GM18508 (cell line): ENCODE measurements around the gene DUSP2.
"Not testable (repeated sequence)": the region's sequence is repeated elsewhere in the genome, so short reads cannot be mapped to it uniquely, and the experiment has no call there.

Experiments used
- ATAC-seq: cut with Tn5 transposase; IDR thresholded peaks from one replicate; pipeline ENCODE4 v1.9.1; 2021; ENCODE audit warnings: moderate number of reproducible peaks; ENCODE audit not compliant: insufficient read depth, unreplicated experiment

The DUSP2 gene

DNA sequence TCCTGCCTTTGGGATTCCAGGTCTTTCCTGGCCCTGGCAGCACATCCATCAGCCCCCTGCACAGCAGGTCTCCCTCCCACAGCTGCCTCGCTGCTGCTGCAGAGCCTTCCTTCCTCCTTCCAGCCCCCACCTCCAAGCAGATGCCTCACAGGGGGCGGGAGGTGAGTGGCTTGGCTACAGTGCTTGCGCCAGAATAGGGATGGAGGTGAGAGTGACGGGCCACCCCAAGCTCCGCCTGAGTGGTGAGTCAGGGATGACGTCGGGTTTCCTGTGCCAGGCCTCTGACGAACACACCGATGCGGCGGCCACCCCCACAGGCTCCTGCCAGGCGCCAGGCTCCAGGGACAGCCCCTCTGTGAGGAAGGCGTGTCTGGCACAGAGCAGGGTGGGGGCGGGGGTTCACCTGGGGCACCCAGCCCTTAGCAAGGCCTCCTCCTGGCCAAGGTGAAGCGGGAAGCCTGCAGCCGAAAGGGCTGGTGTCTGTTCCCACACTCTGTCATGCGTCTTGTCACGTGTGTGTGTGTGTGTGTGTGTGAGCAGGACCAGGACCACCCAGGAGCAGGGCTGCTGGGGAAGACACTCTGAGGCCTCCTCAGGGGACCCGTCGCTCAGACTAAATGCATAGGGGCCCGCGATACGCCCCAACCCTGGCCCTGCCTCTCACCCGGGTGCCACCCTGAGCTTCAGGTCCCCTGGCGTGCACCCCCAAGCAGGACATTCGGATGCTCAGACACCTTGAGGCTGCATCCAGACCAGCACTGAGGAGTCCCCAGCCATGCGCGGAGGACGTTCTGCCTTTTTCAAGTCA is 3.4 kb upstream of the DUSP2 start:
- no peak for ATAC-seq

GRCh38 chr2:96147593-96148201 is 2.5 kb upstream of the DUSP2 start:
- ATAC-seq = no peak

- no peak for ATAC-seq
Measured at GRCh38 chr2:96146881-96147592, 1.8 kb upstream of the DUSP2 start.

GRCh38 chr2:96146153-96146880 is 1.1 kb upstream of the DUSP2 start:
- no peak for ATAC-seq

- ATAC-seq = no peak
Measured at GRCh38 chr2:96145848-96146152, 560 bp upstream of the DUSP2 start.

DNA sequence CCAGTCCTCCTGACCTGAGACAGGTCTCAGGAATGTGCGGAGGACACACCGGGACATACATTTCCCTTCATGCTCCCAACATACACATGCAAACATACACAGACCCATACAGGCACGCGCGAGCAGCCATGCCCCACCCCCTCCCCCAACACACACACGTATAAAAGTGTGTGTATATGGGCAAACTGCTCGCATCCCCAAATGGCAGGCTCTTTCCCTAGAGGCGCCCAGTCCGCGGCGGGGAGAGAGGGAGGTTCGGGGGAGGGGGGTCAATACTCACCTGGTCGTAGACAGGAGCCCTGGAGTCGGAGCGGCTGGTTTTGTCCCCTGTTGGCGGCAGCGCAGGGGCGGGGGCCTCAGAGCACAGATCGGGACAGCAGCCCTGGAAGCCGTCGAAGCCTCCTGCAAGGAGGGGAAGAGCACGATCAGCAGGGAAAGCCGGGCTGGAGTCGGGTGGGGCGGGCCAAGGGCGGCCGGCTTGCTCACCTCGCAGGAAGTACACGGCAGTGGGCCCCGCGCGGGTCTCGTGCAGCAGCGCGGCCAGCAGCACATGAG is 682 bp downstream of the DUSP2 start:
- no peak for ATAC-seq

DNA sequence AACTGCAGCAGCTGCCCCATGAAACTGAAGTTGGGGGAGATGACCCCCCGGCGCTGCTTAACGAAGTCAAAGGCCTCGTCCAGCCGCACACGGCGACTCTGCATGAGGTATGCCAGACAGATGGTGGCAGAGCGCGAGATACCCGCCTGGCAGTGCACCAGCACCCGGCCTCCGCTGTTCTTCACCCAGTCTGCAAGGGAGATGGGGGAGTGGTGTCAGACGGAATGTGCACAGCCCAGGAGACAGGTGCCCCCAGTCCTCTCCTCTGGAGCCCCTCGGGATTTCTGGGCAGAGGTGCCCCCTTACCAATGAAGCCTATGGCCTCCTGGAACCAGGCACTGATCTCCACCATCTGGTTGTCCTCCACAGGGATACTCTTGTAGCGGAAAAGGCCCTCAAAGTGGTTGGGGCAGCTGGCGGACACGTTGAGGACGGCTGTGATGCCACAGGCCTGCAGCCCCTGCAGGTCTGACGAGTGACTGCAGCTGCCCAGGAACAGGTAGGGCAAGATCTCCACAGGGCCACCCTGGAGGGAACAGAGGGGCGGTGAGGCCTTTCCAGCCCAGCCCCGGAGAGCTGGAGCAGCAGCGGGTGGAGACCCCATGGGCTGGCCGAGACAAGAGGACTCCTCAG is 1.3 kb downstream of the DUSP2 start:
- no peak for ATAC-seq

- ATAC-seq = no peak
Measured at GRCh38 chr2:96143231-96143847, 1.9 kb downstream of the DUSP2 start.

DNA sequence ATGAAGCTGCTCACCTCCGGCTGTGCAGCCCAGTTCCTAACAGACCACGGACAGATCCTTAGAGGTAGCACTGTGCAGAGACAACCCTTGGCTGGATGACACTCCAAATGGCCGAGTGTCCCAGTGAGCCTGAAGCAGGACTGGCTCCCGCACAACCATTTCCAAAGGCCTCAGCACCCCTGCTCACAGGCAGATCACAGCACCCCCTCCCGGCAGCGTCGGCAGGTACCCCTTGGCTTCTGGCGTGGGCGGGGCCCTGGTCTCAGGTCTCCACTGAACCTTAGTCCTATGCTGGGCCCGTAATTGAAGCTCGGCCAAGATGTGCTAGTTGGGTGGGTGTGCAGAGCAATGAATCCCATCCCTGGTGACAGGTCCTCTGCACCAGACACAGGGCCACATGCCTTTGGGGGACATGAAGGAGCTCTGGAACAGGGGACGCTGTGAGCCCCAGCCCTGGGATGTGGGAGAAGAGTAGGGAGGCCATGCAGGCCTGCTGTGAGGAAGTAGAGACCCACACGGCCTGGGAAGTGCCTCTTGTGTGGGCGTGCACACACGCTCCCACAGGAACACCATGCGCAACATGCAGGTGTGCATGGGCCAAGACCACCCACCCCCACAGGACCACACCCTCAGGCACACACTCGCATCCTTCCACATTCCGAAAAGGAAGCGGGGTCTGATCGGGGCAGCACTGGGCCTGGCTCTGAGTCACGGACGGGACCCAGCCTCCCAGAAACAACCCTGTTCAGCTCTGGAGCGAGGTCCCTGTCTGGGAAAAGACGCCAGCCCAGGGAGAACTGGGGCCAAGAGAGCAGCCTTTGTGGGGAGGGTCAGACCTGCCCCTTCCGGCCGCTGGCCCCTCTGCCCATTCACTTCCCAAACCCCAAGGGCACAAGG is 2.8 kb downstream of the DUSP2 start:
- ATAC-seq = no peak

DNA sequence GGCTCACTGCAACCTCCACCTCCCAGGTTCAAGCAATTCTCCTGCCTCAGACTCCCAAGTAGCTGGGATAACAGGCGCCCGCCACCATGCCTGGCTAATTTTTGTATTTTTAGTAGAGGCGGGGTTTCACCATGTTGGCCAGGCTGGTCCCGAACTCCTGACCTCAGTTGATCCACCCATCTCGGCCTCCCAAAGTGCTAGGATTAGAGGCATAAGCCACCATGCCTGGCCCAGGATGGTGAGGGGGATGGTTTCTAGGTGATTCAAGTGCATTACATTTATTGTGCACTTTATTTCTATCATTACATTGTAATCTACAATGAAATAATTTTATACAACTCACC is 3.6 kb downstream of the DUSP2 start:
- not testable (repeated sequence) for ATAC-seq

DNA sequence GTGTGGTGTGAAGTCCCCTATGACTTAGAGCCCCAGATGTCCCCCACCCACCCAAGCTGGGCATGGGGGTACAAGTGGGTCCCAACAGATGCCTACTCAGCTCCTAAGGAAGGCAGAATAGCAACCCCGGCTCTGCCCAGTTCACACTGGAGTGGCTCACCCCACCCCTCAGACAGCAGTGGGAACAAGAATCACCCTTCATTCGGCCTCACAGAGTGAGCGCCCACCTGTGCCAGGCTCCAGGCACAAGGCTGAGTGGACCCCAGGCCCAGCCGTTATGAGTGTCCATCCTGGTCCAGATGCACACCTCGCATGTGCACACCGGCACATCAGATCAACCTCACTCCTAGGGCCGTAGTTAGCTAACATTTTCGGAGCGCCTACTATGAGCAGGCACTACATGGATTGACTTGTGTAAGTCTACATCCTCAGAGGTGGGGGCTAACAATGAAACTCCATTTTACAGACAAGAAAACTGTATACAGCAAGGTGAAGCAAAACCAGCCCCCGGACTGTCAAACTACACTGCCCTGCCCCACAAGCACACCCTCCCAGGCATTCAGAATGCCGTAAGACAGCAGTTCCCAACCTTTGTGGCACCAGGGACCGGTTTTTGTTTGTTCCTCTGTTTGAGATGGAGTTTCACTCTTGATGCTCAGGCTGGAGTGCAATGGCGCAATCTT is 4.2 kb downstream of the DUSP2 start:
- ATAC-seq = no peak

DNA sequence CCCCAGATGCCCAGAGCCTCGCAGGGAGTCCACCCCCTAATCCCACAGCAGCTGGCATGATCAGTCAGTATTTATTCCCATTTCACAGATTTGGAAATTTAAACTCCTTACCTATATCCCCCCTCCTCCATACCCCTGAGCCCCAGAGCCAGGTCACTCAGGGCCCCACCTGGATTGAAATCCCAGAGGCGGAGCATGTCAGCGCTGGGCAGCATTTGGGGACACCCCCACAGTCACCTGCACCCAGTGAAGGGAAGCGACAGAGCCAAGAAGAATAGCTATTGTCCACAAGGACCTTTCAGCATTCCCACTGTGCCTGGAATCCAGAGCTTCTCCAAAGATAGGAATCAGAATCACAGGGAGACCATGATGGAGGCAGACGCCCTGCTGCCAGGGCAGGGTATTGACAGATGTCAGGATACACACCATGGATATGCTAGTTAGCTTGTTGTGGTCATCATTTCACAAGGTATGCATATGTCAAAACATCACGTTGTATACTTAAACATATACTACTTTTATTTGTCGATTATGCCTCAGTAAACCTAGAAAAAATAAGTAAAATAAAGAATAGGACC is 6.0 kb downstream of the DUSP2 start:
- ATAC-seq = no peak

GRCh38 chr2:96138179-96139145 is 6.8 kb downstream of the DUSP2 start, which contains the start of gene ASTL:
TSS of gene ASTL (minus strand) at chr2:96138502. CDS start at chr2:96138436, 66 bp downstream.
- ATAC-seq = no peak

GRCh38 chr2:96137321-96138178 is 7.7 kb downstream of the DUSP2 start:
- no peak for ATAC-seq

GRCh38 chr2:96136129-96136720 is 9.0 kb downstream of the DUSP2 start:
- ATAC-seq = no peak
